HG03439 (cell line): ENCODE data around the gene KCNMB2.
"Not testable (repeated sequence)": the region's sequence is repeated elsewhere in the genome, so short reads cannot be mapped to it uniquely, and the experiment has no call there.

Source experiments
- ATAC-seq: cut with Tn5 transposase; IDR thresholded peaks from one replicate; pipeline ENCODE4 v1.9.1; 2021; ENCODE audit warnings: mild to moderate bottlenecking, moderate library complexity; ENCODE audit not compliant: unreplicated experiment

Gene KCNMB2

DNA sequence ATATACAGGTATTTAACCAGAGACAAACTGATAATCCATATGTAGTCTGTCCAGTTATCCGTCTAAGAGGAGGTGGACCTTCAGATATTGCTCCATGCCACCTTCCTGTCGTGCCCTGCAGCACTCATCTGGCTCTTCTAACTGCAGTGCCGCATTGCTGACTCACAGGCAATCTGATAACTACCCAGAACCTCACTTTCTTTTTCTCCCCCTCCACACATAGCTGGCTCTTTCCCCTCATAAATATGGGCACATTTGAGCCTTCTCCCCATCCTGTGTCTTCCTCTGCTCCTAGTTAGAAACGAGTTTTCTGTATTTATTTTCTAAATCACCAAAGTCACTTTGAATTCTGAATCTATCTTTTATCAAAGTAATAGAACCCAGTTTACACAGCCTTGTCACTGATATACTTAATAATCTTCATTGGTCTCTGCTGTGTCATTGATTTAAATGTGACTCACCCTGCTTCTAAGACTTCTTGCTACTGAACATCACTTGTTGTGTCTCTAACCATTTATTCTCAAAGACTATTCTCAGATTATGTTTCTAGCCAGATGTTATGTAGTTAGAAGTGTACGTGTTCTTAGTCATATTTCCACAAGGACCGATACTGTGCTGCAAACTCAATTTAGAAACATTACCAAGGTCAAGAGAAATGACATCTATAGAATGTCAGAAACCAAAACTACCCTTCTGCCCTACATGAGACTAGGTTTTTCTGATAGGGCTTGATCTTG, 17.4 kb upstream of the KCNMB2 start:
- peak; percentile 84 for ATAC-seq

- no peak for ATAC-seq
Observed at GRCh38 chr3:178519701-178520100, 16.5 kb upstream of the KCNMB2 start.

DNA sequence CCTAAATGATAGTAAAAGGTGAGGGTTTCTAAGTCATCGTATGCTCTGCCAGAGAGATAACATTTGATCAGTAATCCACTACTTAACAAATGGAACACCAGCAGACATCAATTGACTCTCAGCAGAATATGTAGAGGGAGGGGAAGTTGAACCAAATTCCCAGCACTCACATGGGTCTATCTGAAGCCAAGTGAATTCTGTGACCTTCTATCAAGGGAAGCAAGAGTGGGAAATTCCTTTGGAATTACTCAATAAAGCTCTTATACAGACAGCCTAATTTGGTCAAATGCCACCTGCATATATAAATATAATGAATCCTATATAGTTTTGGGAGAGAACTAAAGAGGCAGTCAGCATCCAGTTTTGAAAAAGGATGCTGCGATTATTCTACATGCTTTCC, 15.8 kb upstream of the KCNMB2 start:
- ATAC-seq: no peak

DNA sequence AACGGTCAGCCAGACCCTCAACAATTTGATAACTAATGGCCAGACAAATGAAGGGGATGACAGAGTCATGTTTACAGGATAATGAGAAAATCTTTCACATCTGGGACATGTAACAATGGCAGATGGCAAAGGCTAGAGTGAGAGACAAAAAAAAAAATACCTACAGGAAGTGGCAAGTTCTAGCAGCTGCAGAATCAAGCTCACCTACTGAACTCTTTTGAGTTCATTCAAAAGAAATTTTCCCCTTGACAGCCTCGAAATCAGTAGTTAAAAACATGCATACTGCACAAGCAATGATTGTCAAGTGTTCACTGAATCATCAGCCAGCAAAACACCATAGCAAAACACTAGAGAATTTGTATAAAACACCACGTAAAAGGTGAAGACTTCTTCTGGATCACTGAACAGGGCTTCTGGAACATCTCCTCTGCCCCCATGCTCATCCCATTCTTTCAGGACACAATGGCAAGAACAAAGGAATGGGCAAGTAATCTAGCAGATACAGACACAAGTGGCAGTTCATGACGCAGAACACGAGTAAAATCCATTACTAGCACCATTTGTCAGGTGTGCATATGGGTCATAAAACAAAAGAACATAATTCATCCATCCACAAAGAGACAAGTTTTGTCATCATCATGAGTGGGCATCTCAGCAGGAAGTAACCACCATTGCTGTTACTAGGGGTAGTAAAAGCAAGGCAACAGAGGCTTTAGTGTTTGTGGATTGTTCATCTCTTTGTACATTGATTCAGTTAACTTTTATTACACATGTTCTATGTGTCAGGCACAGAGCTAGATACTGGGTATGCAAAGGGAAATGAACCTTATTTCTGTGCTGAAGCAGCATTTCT, 13.8 kb upstream of the KCNMB2 start:
- ATAC-seq: no peak

DNA sequence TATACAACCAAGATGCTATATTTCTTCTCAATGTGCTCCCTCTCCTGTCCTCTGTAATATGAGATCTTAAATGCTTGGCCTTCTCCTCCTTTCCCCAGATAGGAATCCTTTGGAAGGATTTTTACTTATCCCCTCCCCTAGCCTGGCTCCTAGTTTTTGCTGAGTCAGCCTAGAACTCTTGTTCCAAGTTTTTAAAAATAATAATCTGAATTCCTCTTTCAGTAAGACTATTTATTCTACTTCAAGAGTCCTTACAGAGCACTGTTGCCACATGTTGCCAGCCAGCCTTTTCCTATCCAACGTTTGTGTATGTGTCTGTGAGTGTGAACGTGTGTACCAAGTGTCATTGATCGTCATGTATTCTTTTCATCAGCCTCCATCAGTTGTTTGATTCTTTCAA, 11.0 kb upstream of the KCNMB2 start:
- no peak for ATAC-seq

GRCh38 chr3:178526291-178526690, 9.9 kb upstream of the KCNMB2 start:
- no peak for ATAC-seq

DNA sequence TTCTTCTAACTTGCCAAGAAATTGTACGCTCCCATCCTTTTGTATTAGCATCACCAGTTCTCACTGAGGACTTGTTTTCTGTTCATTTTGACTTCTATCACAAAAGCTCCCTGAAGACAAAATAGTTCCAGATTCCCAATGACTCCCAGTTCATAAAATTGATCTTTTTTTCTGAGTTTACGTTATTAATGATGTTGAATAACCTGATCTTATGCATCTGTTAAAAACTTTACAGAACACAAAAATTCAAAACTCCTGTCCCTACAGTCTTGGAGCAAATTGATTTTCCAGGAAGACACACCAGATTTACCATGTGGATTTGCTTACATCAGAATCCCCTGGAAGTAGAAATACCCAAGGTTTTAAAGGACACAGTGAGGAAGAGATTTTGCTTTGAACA, 8.3 kb upstream of the KCNMB2 start:
- no peak for ATAC-seq

GRCh38 chr3:178529606-178530225, 6.5 kb upstream of the KCNMB2 start:
- no peak for ATAC-seq

- no peak for ATAC-seq
Observed at GRCh38 chr3:178532476-178532875, 3.8 kb upstream of the KCNMB2 start.

GRCh38 chr3:178537122-178537705, 978 bp downstream of the KCNMB2 start:
- no peak for ATAC-seq

GRCh38 chr3:178538056-178538455, 1.8 kb downstream of the KCNMB2 start:
- no peak for ATAC-seq

DNA sequence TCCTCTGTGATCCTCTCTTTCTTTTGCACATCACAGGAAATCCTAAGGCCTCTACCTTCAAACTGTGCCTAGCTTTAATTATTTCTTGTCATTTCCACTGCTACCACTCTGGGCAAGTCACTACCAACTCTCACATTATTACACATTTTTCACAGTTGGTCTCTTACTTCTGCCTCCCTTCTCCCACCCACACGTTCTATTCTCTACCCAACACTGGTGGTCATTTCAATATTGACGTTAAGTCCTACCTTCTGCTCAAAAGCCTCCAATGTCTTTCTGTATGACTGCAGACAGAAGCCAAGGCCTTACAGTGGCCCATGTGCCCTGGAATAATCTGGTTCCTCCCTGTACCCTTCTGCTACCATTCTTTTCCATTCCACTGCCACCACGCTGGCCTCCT, 3.9 kb downstream of the KCNMB2 start:
- no peak for ATAC-seq

DNA sequence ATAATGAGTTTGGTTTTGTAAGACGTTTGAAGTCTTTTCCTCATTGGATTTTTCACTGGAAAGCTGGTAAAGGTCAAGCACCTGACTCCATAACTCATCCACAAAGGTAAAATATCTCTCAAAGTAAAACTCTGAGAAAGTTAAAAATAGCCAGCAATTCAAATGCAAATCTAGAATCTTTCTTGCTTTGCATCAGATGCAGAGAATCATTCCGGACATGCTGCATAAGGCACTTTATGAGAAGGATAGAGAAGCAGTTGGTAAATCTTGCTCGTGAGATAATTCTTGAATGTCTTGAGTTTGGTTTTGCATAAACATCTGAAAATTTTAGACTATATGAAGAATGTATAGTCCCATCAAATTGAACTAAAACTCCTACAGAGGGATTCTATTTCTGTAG, 9.1 kb downstream of the KCNMB2 start:
- ATAC-seq: peak; percentile 56

- no peak for ATAC-seq
Observed at GRCh38 chr3:178546079-178546478, 9.8 kb downstream of the KCNMB2 start.

DNA sequence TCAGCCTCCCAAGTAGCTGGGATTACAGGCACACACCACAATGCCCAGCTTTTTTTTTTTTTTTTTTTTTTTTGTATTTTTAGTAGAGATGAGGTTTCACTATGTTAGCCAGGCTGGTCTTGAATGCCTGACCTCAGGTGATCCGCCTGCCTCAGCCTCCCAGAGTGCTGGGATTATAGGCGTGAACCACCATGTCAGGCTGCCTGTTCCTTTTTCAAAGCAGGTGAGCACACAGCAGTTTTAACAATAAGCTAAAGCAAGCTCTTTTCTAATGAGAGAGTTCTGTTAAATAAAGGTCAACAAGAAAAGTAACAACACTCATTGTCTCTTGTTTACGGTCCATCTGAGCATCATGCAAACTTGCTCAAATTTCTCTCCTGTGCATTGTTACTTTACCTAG, 13.2 kb downstream of the KCNMB2 start:
- not testable (repeated sequence) for ATAC-seq

DNA sequence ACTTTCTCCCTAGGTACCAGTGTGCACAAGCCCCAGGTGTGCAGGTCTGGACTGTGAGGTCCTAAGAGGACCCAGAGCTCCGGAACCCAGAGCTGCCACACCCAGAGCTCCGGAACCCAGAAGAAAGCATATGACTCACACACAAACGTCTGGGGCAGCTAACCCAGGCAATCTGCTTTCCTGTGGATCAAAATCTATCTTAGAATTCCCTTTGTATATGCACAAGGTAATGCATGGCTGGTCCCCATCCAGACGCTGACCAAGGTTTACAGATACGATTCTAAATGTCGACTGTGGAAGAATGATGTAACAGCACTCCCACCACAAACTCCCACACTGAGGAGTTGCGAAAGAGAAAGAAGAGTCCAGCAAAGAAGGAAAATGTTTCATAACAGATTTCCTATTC, 15.7 kb downstream of the KCNMB2 start:
- ATAC-seq: no peak

DNA sequence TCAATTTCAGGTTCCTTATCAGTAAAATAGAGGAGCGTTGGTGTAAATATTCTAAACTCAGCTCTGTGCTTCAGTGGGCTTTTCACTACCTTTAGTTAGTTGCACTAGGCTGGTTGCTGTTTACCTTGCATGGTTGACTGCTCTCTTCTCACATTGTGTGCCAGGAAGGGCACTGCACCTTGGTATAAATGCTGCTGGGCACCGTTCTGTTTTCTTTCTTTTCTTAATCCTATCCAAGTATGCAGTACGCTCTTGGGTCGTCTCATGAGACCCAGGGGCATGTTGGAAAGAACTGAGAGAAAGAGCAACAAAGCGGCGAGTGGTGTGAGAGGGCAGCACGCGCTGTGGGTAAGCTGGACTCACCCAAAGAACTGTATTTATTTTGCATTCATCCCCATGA, 22.4 kb downstream of the KCNMB2 start:
- no peak for ATAC-seq

GRCh38 chr3:178560759-178561158, 24.5 kb downstream of the KCNMB2 start:
- ATAC-seq: no peak

- no peak for ATAC-seq
Observed at GRCh38 chr3:178561239-178561638, 25.0 kb downstream of the KCNMB2 start.

DNA sequence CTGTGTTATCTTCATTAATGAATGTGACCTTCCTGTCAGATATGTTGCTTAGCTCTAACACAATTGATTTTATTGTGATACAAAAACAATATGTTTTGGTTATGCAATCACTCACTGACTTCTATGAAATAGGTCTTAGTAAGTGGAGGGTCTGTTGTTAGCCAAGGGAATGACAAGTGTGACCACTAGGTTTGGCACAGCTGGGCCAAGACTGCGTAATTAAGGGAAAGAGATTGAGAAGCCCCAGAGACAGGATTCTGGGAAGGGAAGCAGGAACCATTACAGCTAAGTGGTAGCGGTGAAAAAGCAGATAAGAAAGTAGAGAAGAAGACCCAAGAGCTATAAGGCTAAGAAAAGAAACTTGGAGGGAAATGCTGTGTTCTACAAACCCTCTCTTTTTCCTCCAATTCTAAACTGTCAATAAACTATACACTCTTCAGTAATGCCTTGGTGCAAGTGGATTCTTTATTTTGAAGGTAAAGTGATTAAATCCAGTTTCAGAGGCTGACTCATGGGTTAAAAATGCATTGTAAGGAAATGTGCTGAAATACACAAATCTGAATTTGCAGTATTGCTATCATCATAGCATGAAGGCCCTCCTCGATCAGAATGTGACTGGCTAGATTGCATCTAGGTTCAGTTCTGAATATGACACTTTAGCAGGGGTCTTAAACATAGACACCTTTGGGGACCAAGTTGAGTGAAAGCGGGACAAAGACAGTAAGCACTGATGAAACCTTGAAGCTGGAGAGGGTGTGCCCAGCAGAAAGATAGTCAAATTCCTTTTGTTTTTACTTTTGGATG, 26.1 kb downstream of the KCNMB2 start:
- no peak for ATAC-seq

DNA sequence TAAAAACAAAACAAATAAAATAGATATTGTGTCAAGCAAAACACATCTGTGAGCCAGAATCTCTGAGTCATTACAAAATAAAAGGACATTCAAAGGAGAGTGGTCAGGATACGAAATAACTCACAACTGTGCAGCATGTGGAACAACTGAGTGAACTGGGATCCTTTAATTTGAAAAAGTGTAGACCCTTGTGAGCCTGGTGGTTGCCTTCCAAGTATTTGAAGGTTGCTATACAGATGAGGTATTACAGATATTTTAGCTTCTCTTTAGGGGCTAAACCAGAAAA, 26.7 kb downstream of the KCNMB2 start:
- no peak for ATAC-seq
